Measurements from ENCODE around the gene BACE2.

Gene BACE2

GRCh38 chr21:41318218-41318617 lies 150.3 kb downstream of the BACE2 start:
- POLR2A ChIA-PET = no interaction called here
- no peak for TF ChIP-seq CTCF (IDR thresholded peaks at IDR 0.05; ENCODE audit: insufficient read depth, low read length, missing control alignments)
- CTCF ChIA-PET = no interaction called here
- no peak for DNase-seq (ENCODE audit: low read depth, low spot score)
- H3K4me3 ChIP-seq (ENCODE audit: low read depth, low read length) = no peak overlapping the region

GRCh38 chr21:41319273-41319672 lies 151.3 kb downstream of the BACE2 start:
- ChIA-PET POLR2A (no interaction called here), CTCF (interaction anchor here (0.8 kb wide), 1 partner anchor 36 kb away, joined by 3 read pairs; no protein-coding TSS in a partner anchor)
- DNase-seq (ENCODE audit: low read depth, low spot score) = no peak
- no peak for TF ChIP-seq CTCF (IDR thresholded peaks at IDR 0.05; ENCODE audit: insufficient read depth, low read length, missing control alignments)
- no peak overlapping the region for H3K4me3 ChIP-seq (ENCODE audit: low read depth, low read length)

GRCh38 chr21:41321211-41321907 lies 153.4 kb downstream of the BACE2 start:
- ChIA-PET POLR2A (no interaction called here), CTCF (no interaction called here)
- TF ChIP-seq CTCF (IDR thresholded peaks at IDR 0.05; ENCODE audit: insufficient read depth, low read length, missing control alignments) = no peak
- DNase-seq (ENCODE audit: low read depth, low spot score) = no peak
- H3K4me3 ChIP-seq (ENCODE audit: low read depth, low read length) = no peak overlapping the region

- DNase-seq (ENCODE audit: low read depth, low spot score) = no peak
- no peak overlapping the region for H3K4me3 ChIP-seq (ENCODE audit: low read depth, low read length)
- ChIA-PET CTCF (no interaction called here), POLR2A (no interaction called here)
- TF ChIP-seq CTCF (IDR thresholded peaks at IDR 0.05; ENCODE audit: insufficient read depth, low read length, missing control alignments) = no peak
These were observed 154.0 kb downstream of the BACE2 start for GRCh38 chr21:41321908-41322495.

GRCh38 chr21:41322496-41323382 lies 154.8 kb downstream of the BACE2 start:
- no peak for DNase-seq (ENCODE audit: low read depth, low spot score)
- no peak overlapping the region for H3K4me3 ChIP-seq (ENCODE audit: low read depth, low read length)
- ChIA-PET CTCF (interaction anchor here (1.8 kb wide), 1 partner anchor 39 kb away, joined by 5 read pairs; no protein-coding TSS in a partner anchor), POLR2A (no interaction called here)
- TF ChIP-seq CTCF (IDR thresholded peaks at IDR 0.05; ENCODE audit: insufficient read depth, low read length, missing control alignments) = no peak
